ENCODE results near the gene UBAP1L.
A peak's percentile ranks its signal among the peaks of the same experiment; 100 is the strongest.

UBAP1L gene

DNA sequence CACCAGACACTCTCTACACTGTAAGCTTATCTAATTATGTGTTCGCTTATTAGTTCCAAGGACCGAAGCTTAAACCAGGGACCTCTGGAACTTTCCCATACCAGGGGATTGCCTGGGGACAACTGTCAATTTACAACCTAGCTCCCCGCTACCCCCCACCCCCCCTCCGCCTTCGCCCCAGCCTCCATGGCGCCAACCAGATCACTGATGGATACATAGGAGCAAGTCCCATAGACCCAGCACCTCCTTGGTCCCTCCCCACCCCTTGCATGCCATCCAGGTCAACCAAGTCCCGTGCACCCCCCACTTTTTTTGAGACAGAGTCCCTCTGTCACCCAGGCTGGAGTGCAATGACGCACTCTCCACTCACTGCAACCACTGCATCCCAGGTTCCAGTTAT is 19.5 kb upstream of the UBAP1L start:
- DNase-seq (ENCODE audit: extremely low read depth, low read depth) = no peak
- H3K4me3 ChIP-seq (replicated peaks; ENCODE audit: low read depth, low read length) = peak overlapping the region; percentile 67

DNA sequence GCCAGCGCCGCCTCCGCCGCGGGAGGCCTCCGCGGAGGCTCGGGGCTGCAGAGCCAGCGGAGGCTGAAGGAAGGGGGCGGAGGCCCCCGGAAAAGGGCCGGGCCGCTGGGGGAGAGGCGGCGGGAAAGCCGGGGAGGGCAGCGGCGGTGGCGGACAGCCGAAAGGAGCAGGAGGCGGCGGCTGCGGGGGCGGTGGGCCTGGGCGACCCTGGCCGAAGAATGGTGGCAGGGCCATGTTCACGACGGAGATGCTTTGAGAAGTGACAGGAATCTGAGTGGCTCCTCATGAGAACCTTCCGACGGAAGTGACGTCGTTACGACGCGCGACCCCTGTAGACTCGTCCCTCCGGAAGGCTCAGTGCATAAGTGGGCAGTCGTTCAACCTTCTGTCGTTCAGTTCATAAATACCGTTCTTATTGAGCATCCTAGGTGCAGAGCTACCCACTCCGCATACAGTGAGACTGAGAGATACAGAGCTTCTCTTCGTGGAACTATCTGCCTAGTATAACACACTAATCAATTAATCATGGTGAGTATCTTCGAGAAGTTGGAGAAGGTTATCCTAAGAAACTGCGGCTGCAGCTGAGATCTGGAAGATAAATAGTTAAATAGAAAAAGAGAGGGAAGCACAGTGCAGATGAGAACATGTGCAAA is 18.7 kb upstream of the UBAP1L start, which contains the start of gene PDCD7:
Gene PDCD7 (minus strand): TSS at position 261 of the 653 bp plus-strand sequence. CDS start 27 bp downstream, at position 234.
- peak; percentile 84 for DNase-seq (ENCODE audit: extremely low read depth, low read depth)
- TF ChIP-seq, protein P1, sequence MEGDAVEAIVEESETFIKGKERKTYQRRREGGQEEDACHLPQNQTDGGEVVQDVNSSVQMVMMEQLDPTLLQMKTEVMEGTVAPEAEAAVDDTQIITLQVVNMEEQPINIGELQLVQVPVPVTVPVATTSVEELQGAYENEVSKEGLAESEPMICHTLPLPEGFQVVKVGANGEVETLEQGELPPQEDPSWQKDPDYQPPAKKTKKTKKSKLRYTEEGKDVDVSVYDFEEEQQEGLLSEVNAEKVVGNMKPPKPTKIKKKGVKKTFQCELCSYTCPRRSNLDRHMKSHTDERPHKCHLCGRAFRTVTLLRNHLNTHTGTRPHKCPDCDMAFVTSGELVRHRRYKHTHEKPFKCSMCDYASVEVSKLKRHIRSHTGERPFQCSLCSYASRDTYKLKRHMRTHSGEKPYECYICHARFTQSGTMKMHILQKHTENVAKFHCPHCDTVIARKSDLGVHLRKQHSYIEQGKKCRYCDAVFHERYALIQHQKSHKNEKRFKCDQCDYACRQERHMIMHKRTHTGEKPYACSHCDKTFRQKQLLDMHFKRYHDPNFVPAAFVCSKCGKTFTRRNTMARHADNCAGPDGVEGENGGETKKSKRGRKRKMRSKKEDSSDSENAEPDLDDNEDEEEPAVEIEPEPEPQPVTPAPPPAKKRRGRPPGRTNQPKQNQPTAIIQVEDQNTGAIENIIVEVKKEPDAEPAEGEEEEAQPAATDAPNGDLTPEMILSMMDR (IDR thresholded peaks at IDR 0.05; ENCODE audit: low read depth, low read length, missing control alignments) = no peak
- peak within 1 kb of the TSS; percentile 67 for H3K4me3 ChIP-seq (replicated peaks; ENCODE audit: low read depth, low read length)

More for the DNA sequence above, 19.5 kb upstream of the UBAP1L start:
- TF ChIP-seq, protein P1 (IDR thresholded peaks at IDR 0.05; ENCODE audit: low read depth, low read length, missing control alignments) = no peak

DNA sequence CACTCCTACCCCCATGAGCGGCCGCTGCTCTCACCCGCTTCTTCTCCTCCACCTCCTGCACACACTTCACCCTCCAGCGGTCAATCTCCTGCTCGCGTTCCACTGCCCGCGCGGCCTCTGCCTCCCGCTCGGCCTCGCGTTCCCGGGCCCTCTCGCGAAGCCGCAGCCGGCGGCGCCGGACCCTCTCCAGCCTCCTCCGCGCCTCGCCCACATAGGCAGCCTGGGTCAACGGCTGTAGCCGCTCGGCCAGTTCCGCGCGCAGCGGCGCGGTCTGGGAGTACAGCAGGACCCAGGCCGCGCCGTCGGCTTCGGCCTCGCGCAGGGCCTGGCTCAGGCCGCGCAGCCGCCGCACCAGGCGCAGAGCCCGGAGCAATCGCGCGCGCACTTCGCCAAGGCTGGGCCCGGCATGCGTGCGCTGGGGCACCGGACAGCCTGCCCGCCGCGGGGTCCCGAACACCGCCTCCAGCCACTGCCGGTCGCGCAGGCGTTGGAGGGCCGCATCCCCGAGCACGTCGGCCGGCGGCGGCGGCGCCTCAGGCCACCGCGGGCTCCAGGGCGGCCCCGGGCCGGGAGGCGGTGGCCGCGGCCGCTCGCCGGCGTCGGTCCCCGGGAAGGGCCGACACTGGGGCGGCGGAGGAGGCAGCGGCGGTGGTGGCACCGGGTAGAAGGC is 18.0 kb upstream of the UBAP1L start:
- TF ChIP-seq, protein P1 (IDR thresholded peaks at IDR 0.05; ENCODE audit: low read depth, low read length, missing control alignments) = no peak
- peak overlapping the region; percentile 67 for H3K4me3 ChIP-seq (replicated peaks; ENCODE audit: low read depth, low read length)
- DNase-seq (ENCODE audit: extremely low read depth, low read depth) = no peak

DNA sequence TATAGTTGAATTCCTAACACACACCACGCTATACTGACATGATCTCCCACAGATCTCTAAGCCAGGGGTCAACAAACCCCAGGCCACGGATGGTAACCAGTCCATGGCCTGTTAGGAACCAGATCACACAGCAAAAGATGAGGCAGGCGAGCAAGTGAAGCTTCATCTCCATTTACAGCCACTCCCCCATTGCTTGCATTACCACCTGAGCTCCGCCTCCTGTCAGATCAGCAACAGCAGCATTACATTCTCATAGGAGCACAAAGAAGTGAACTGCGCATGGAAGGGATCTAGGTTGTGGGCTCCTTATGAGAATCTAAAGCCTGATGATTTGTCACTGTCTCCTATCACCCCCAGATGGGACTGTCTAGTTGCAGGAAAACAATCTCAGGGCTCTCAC is 15.9 kb upstream of the UBAP1L start:
- DNase-seq (ENCODE audit: extremely low read depth, low read depth) = no peak
- TF ChIP-seq, protein P1 (IDR thresholded peaks at IDR 0.05; ENCODE audit: low read depth, low read length, missing control alignments) = no peak

DNA sequence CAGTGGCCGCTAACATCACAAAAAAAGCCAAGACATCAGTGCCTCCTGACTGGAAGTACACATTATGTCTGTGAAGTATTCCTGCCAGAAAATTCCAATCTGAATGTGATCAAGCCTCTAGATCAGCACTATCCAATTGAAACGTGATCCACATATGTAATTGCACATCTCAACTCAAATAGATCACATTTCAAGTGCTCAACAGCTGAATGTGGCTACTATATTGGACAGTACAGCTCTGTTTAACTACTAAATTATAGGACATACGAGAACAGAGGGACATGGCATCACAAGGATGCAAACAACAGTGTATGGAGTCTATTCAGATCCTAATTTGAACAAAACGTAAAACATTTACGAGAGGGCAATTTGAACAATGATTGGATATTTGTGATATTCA is 542 bp upstream of the UBAP1L start:
- no peak for DNase-seq (ENCODE audit: extremely low read depth, low read depth)
- TF ChIP-seq, protein P1 (IDR thresholded peaks at IDR 0.05; ENCODE audit: low read depth, low read length, missing control alignments) = no peak
- no peak overlapping the region for H3K4me3 ChIP-seq (replicated peaks; ENCODE audit: low read depth, low read length)

More for the DNA sequence above, 15.9 kb upstream of the UBAP1L start:
- no peak overlapping the region for H3K4me3 ChIP-seq (replicated peaks; ENCODE audit: low read depth, low read length)

DNA sequence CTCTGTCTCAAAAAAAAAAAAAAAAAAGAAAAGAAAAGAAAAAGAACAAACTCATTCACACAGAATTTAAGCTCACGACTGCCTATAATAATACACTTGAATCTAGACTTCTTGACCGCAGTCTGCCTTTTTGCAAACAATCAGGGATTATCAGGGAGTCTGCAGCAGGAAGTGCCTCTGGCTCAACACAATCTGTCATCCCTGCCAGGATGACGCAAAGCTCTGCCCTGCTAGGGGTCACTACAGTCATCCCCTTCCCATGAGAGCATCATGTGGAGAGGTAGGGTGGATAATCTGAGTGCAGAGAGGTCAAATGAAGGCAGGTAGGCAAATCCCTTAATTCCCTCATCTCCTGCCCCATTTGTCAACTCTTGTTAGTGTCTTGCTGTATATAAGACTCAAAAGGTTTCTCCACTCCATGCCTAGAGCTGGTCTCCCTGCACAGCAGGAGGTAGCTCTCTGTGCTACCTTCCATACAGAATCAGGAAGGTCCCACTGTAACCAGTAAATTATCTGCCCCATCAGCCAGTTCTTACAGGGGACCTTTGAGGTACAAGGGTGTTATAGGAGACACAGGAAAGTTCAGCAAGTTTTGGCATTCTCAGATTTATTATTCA is 4.2 kb downstream of the UBAP1L start:
- no peak overlapping the region for H3K4me3 ChIP-seq (replicated peaks; ENCODE audit: low read depth, low read length)
- DNase-seq (ENCODE audit: extremely low read depth, low read depth) = no peak
- TF ChIP-seq, protein P1 (IDR thresholded peaks at IDR 0.05; ENCODE audit: low read depth, low read length, missing control alignments) = no peak
